Adipocyte (in vitro differentiated cells): Measurements from ENCODE around the gene SLC1A1.

Experiments used
- DNase-seq: peaks from one replicate; pipeline ENCODE4 v3.0.0-alpha.2; 2015; ENCODE audit warnings: low read depth
- H3K27me3 ChIP-seq: replicated peaks from 2 replicates; pipeline ENCODE4 v1.7.0; 2013; ENCODE audit warnings: mild to moderate bottlenecking, low read length, moderate library complexity; ENCODE audit not compliant: control insufficient read depth, insufficient read depth
- H3K36me3 ChIP-seq: 2 replicates; pipeline ENCODE4 v1.7.0; 2013; ENCODE audit warnings: low read length, mild to moderate bottlenecking, moderate library complexity; ENCODE audit not compliant: control insufficient read depth, insufficient read depth, severe bottlenecking
- H3K4me1 ChIP-seq: 2 replicates; pipeline ENCODE4 v1.7.0; 2013; ENCODE audit warnings: mild to moderate bottlenecking, low read length, moderate library complexity; ENCODE audit not compliant: control insufficient read depth, insufficient read depth
- H3K4me3 ChIP-seq: 2 replicates; pipeline ENCODE4 v1.7.0; 2013; ENCODE audit warnings: mild to moderate bottlenecking, low read length, moderate library complexity
- H3K9ac ChIP-seq: 2 replicates; pipeline ENCODE4 v1.7.0; 2013; ENCODE audit warnings: mild to moderate bottlenecking, low read length, moderate library complexity
- H3K9me3 ChIP-seq: 2 replicates; pipeline ENCODE4 v1.7.0; 2013; ENCODE audit warnings: mild to moderate bottlenecking, low read length, moderate library complexity; ENCODE audit not compliant: control insufficient read depth

SLC1A1 gene

GRCh38 chr9:4566806-4567205 is 76.5 kb downstream of the SLC1A1 start:
- Histone ChIP-seq H3K36me3 (peaks cover 54% of the 10 kb centered on the region), H3K9me3 (no peaks in the 10 kb centered on the region), H3K27me3 (no peaks in the 10 kb centered on the region), H3K4me1 (no peaks in the 10 kb centered on the region), H3K9ac (no peak overlapping the region), H3K4me3 (no peak overlapping the region)
- DNase-seq: no peak

- peaks cover 58% of the 10 kb centered on the region for H3K36me3 ChIP-seq
- H3K9me3 ChIP-seq: no peaks in the 10 kb centered on the region
- H3K27me3 ChIP-seq: no peaks in the 10 kb centered on the region
- no peak overlapping the region for H3K9ac ChIP-seq
- H3K4me3 ChIP-seq: no peak overlapping the region
- DNase-seq: no peak
- H3K4me1 ChIP-seq: no peaks in the 10 kb centered on the region
Observed at GRCh38 chr9:4567601-4568000, 77.3 kb downstream of the SLC1A1 start.

- no peaks in the 10 kb centered on the region for H3K4me1 ChIP-seq
- no peaks in the 10 kb centered on the region for H3K9me3 ChIP-seq
- no peak overlapping the region for H3K9ac ChIP-seq
- H3K4me3 ChIP-seq: no peak overlapping the region
- no peaks in the 10 kb centered on the region for H3K27me3 ChIP-seq
- DNase-seq: peak; percentile 63
- H3K36me3 ChIP-seq: peaks cover 67% of the 10 kb centered on the region
Observed at GRCh38 chr9:4569101-4569500, 78.8 kb downstream of the SLC1A1 start.

GRCh38 chr9:4572184-4572826 is 82.0 kb downstream of the SLC1A1 start:
- Histone ChIP-seq H3K36me3 (peaks cover 77% of the 10 kb centered on the region), H3K9ac (no peak overlapping the region), H3K4me1 (no peaks in the 10 kb centered on the region), H3K9me3 (no peaks in the 10 kb centered on the region), H3K4me3 (no peak overlapping the region), H3K27me3 (no peaks in the 10 kb centered on the region)
- no peak for DNase-seq

- no peak for DNase-seq
Observed at GRCh38 chr9:4573176-4573575, 82.9 kb downstream of the SLC1A1 start.

GRCh38 chr9:4573634-4574389 is 83.5 kb downstream of the SLC1A1 start:
- Histone ChIP-seq H3K4me1 (peaks cover 6% of the 10 kb centered on the region), H3K9ac (no peak overlapping the region), H3K4me3 (no peak overlapping the region), H3K9me3 (no peaks in the 10 kb centered on the region), H3K36me3 (peaks cover 62% of the 10 kb centered on the region), H3K27me3 (no peaks in the 10 kb centered on the region)
- no peak for DNase-seq

More at GRCh38 chr9:4573176-4573575, 82.9 kb downstream of the SLC1A1 start:
- H3K9me3 ChIP-seq: no peaks in the 10 kb centered on the region
- no peaks in the 10 kb centered on the region for H3K4me1 ChIP-seq
- H3K9ac ChIP-seq: no peak overlapping the region
- no peak overlapping the region for H3K4me3 ChIP-seq
- peaks cover 69% of the 10 kb centered on the region for H3K36me3 ChIP-seq
- H3K27me3 ChIP-seq: no peaks in the 10 kb centered on the region

GRCh38 chr9:4574657-4575243 is 84.5 kb downstream of the SLC1A1 start:
- H3K4me3 ChIP-seq: no peak overlapping the region
- H3K4me1 ChIP-seq: peaks cover 16% of the 10 kb centered on the region
- no peak overlapping the region for H3K9ac ChIP-seq
- H3K27me3 ChIP-seq: no peaks in the 10 kb centered on the region
- no peak for DNase-seq
- H3K9me3 ChIP-seq: no peaks in the 10 kb centered on the region
- peaks cover 57% of the 10 kb centered on the region for H3K36me3 ChIP-seq

GRCh38 chr9:4575997-4576396 is 85.7 kb downstream of the SLC1A1 start:
- Histone ChIP-seq H3K9ac (no peak overlapping the region), H3K36me3 (peaks cover 56% of the 10 kb centered on the region), H3K9me3 (no peaks in the 10 kb centered on the region), H3K27me3 (no peaks in the 10 kb centered on the region), H3K4me3 (no peak overlapping the region), H3K4me1 (peaks cover 18% of the 10 kb centered on the region)
- DNase-seq: no peak

GRCh38 chr9:4576448-4576847 is 86.2 kb downstream of the SLC1A1 start:
- peaks cover 61% of the 10 kb centered on the region for H3K36me3 ChIP-seq
- H3K9me3 ChIP-seq: no peaks in the 10 kb centered on the region
- H3K4me3 ChIP-seq: no peak overlapping the region
- DNase-seq: no peak
- H3K4me1 ChIP-seq: peaks cover 19% of the 10 kb centered on the region
- no peak overlapping the region for H3K9ac ChIP-seq
- H3K27me3 ChIP-seq: no peaks in the 10 kb centered on the region

GRCh38 chr9:4579001-4579400 is 88.7 kb downstream of the SLC1A1 start:
- Histone ChIP-seq H3K27me3 (no peaks in the 10 kb centered on the region), H3K4me1 (peaks cover 24% of the 10 kb centered on the region), H3K36me3 (peaks cover 64% of the 10 kb centered on the region), H3K9me3 (no peaks in the 10 kb centered on the region), H3K9ac (peak overlapping the region; percentile 62), H3K4me3 (peak overlapping the region; percentile 28)
- DNase-seq: no peak

GRCh38 chr9:4581035-4581760 is 90.9 kb downstream of the SLC1A1 start:
- peaks cover 24% of the 10 kb centered on the region for H3K4me1 ChIP-seq
- DNase-seq: peak; percentile 26
- H3K9me3 ChIP-seq: no peaks in the 10 kb centered on the region
- H3K9ac ChIP-seq: no peak overlapping the region
- H3K4me3 ChIP-seq: no peak overlapping the region
- H3K27me3 ChIP-seq: no peaks in the 10 kb centered on the region
- peaks cover 62% of the 10 kb centered on the region for H3K36me3 ChIP-seq
